GM19238 (cell line): ENCODE results near the gene DNAJC30.
"Not testable (repeated sequence)": the region's sequence is repeated elsewhere in the genome, so short reads cannot be mapped to it uniquely, and the experiment has no call there.

ENCODE experiments used
- DNase-seq: peaks from one replicate; pipeline ENCODE4 v3.0.0; 2011; ENCODE audit warnings: low spot score; ENCODE audit not compliant: insufficient read length

The DNAJC30 gene

GRCh38 chr7:73683056-73683787 is at the start of gene DNAJC30, which contains the start of gene BUD23:
Gene DNAJC30 (minus strand): TSS chr7:73683453. CDS start chr7:73683423, 30 bp downstream.
Gene BUD23 (plus strand): TSS chr7:73683597. CDS start chr7:73683626, 29 bp downstream.
- DNase-seq = peak; percentile 97

- no peak for DNase-seq
These were observed 49.1 kb upstream of the DNAJC30 start for GRCh38 chr7:73732397-73732796.

- DNase-seq = no peak
These were observed 47.2 kb upstream of the DNAJC30 start for GRCh38 chr7:73730485-73730884.

GRCh38 chr7:73728551-73728950 is 45.3 kb upstream of the DNAJC30 start:
- no peak for DNase-seq

GRCh38 chr7:73727952-73728351 is 44.7 kb upstream of the DNAJC30 start:
- DNase-seq = no peak

- DNase-seq = no peak
These were observed 42.8 kb upstream of the DNAJC30 start for GRCh38 chr7:73726083-73726466.

GRCh38 chr7:73723813-73724212 is 40.6 kb upstream of the DNAJC30 start:
- no peak for DNase-seq

GRCh38 chr7:73722785-73723184 is 39.5 kb upstream of the DNAJC30 start:
- no peak for DNase-seq

- DNase-seq = not testable (repeated sequence)
These were observed 38.9 kb upstream of the DNAJC30 start for GRCh38 chr7:73722182-73722581.

GRCh38 chr7:73721377-73721817 is 38.1 kb upstream of the DNAJC30 start:
- no peak for DNase-seq

- not testable (repeated sequence) for DNase-seq
These were observed 37.2 kb upstream of the DNAJC30 start for GRCh38 chr7:73720443-73720842.

GRCh38 chr7:73719806-73720169 is 36.5 kb upstream of the DNAJC30 start:
- DNase-seq = no peak

GRCh38 chr7:73718905-73719805 is 35.9 kb upstream of the DNAJC30 start, which contains the start of gene STX1A:
Gene STX1A (minus strand): TSS chr7:73719669. CDS start chr7:73719631, 38 bp downstream.
- DNase-seq = peak; percentile 85

GRCh38 chr7:73718438-73718881 is 35.2 kb upstream of the DNAJC30 start:
- no peak for DNase-seq

- DNase-seq = no peak
These were observed 34.7 kb upstream of the DNAJC30 start for GRCh38 chr7:73717991-73718405.

- DNase-seq = no peak
These were observed 34.0 kb upstream of the DNAJC30 start for GRCh38 chr7:73717025-73717807.

GRCh38 chr7:73716318-73716890 is 33.2 kb upstream of the DNAJC30 start:
- DNase-seq = no peak

- no peak for DNase-seq
These were observed 32.5 kb upstream of the DNAJC30 start for GRCh38 chr7:73715648-73716317.

GRCh38 chr7:73713319-73713718 is 30.1 kb upstream of the DNAJC30 start:
- DNase-seq = not testable (repeated sequence)

- DNase-seq = no peak
These were observed 29.5 kb upstream of the DNAJC30 start for GRCh38 chr7:73712773-73713172.
